Middle frontal gyrus (tissue), 1 donor: ENCODE measurements around the gene PARL.

Source experiments
- DNase-seq: peaks from one replicate; pipeline ENCODE4 v3.0.0-alpha.2; 2015; ENCODE audit warnings: low spot score; ENCODE audit errors: extremely low spot score

PARL gene, protein sequence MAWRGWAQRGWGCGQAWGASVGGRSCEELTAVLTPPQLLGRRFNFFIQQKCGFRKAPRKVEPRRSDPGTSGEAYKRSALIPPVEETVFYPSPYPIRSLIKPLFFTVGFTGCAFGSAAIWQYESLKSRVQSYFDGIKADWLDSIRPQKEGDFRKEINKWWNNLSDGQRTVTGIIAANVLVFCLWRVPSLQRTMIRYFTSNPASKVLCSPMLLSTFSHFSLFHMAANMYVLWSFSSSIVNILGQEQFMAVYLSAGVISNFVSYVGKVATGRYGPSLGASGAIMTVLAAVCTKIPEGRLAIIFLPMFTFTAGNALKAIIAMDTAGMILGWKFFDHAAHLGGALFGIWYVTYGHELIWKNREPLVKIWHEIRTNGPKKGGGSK

DNA sequence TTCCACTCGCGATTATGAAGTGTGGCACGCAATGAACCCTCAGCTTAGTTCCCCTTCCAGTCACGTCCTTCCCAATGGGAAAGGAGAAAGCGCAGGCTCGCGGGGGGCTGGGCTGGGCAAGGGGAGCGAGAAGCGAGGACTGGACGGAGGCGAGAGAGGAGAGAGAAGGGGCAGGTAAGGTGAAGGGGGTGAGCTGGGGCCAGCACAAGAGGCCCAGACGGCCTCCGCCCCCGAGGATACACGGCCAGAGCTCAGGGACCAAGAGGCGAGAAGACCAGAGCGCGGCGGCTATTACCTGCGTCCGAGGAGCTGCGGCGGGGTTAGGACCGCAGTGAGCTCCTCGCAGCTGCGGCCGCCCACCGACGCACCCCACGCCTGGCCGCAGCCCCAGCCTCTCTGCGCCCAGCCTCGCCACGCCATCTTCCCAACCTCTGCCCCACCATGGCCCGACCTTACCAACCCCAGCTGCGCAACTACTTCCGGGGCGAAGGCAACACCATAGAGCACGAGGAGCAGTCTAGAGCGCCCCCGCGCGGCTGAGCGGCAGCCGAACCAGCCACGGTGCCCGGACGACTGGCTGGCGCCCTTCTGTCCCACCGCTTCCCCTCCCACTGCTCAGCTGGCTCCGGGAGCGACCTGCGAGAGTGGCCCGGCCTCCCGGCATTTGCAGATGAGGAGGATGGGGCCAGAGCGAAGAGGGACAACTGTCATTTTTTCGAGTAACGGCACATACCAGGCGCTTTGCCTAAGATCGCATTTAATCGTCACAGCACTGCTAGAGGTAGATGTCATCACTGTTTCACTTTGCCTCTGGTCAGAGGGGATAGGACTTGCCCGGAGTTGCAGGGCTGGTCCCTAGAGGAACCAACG is at the start of gene PARL:
Gene PARL, minus strand, starts transcription at position 454 of the 870 bp plus-strand sequence. Its CDS starts 34 bp downstream, at position 420.
- peak; percentile 90 for DNase-seq

GRCh38 chr3:183933160-183933559 is 48.5 kb upstream of the PARL start:
- DNase-seq = no peak

GRCh38 chr3:183931881-183932280 is 47.2 kb upstream of the PARL start:
- DNase-seq = no peak

GRCh38 chr3:183930086-183930485 is 45.4 kb upstream of the PARL start:
- DNase-seq = no peak

DNA sequence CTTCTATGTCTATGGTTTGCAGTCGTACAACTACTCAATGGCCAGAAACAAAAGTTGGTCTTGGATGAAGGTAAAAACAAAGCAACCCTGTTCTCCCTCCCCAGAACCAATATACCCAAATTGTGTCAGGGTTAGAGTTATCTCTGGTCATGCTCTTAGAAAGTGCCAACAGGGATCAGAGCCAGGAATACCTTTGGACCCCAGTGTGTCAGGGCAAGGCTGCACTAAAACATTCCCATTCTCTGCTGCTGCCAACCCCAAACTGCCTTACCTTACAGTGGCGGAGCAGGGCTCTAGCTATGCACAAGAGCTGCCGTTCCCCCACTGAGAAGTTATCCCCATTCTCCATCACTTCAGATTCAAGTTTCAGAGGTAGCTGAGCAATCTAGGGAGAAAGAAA is 42.4 kb upstream of the PARL start:
- no peak for DNase-seq

- no peak for DNase-seq
Observed at GRCh38 chr3:183924956-183925355, 40.3 kb upstream of the PARL start.

- no peak for DNase-seq
Observed at GRCh38 chr3:183924543-183924942, 39.9 kb upstream of the PARL start.

DNA sequence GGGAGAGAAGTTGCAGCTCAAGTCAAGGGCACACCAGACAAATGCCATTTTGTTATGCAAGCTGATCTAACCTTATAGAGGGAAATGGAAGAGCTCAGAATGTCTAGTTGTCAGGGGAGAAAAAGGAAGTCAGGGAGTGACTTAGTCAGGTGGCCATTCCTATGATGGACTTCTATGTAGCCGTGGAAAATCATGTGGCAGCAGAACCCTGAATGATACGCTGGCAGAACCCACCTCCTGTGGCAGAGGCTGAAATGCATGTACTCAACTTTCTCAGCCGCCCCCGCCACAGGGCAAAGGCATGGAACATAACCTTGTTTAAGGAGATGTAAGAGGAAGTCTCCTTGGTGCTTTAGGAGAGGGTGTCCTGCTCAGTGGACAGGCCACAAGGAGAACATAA is 37.7 kb upstream of the PARL start:
- DNase-seq = no peak

DNA sequence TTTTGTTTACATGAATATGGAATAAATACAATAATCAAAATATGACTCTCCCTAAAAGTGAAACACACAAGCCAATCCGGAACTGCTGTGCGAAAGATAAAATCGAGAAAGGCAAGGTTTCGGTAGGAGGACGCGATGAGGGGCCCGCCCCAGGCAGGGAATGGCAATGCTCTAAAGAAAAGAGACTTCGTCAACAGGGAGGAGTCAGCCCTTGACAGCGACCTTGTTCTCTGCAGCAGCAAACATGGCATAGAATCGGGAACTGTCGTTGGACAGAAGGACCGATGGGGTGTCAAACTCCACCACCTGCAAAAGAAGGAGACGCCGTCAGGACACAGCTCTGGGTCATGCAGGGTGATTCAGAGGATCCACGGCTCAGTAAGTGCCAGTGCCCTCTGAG is 36.4 kb upstream of the PARL start:
- no peak for DNase-seq

DNA sequence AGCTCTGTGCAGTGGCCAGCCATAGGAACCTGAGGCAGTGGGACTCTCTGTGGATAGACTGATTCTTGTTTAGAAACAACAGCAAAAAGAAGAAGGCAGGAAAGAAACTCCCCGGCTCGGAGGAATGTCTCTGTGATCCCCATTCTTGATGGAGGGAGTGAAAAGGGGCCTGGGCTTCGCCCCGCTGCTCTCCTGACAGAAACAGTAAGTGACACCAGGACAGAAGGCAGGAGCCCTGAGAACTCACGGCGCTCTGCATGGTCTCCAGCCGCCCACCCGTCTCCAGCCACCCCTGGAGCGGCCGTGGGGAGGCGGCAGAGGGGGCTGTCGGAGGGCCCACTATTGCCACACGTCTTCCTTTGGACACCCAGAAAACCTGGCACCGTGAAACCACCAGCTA is 35.7 kb upstream of the PARL start:
- DNase-seq = no peak

GRCh38 chr3:183918178-183918577 is 33.5 kb upstream of the PARL start:
- DNase-seq = no peak

- no peak for DNase-seq
Observed at GRCh38 chr3:183917776-183918175, 33.1 kb upstream of the PARL start.

GRCh38 chr3:183914856-183915255 is 30.2 kb upstream of the PARL start:
- no peak for DNase-seq

DNA sequence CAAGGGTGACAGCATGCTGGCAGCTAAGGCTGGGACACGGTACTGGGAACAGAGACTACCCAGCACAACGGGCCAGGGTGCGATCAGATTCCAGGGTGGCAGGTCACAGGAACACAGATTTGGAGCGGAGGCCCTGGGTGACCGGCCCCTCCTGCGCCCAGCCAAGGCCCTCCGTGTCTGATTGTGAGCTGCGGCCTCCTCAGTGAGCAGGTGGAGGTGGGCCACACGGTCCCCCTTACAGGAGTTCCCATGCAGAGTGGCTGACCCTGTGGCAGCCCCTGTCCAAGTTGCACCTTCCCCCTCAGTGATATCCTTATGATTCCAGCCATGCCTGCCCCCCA is 28.9 kb upstream of the PARL start:
- no peak for DNase-seq

- DNase-seq = no peak
Observed at GRCh38 chr3:183912895-183913579, 28.4 kb upstream of the PARL start.

GRCh38 chr3:183911763-183912506 is 27.3 kb upstream of the PARL start:
- no peak for DNase-seq

- no peak for DNase-seq
Observed at GRCh38 chr3:183911087-183911486, 26.4 kb upstream of the PARL start.

DNA sequence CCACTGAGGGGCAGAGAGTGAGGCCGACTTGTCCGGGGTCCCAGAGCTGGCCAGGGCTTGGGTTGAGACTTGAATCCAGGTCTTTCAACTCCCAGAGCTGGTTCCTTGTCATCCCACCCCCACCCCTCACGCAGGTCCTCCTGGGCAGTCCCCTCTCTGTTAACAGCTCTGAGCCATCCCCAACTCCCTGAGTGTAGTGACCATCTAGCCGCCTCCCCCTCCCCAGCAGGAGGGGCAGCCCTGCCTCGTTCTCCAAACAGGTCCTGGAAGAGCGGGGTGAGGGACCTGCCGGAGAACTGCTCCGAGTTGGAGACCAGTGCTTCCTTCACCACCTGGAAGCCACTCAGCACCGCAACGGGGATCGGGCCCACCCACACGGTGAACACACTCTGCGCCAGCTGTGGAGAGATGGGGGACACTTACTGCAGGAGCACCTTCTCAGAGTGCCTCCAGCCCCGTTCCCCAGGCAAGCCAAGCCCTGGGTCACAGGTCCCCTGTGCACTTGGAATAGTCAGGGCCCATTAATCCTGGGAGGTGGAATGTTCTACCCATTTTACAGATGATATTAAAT is 24.4 kb upstream of the PARL start:
- DNase-seq = no peak

DNA sequence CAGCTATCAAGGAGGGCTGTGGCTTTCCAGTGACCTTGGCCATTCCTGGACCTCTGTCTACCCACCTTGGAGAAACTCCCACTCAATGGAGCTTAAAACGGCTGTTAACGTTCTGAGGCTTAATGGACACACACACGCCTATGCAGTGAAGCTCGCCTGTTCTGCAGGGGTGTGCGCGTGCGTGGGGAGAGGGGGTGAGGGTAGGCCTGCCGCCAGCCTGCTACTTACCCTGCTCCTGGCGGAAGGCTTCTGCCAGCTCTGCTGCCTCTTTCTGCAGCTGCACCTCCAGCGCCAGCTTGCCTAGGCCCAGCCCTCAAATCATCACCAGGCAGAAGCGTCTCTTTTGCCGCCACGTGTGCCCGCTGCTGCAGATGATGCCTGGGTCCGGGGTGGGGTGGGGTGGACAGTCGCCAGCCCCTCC is 23.2 kb upstream of the PARL start:
- DNase-seq = no peak

DNA sequence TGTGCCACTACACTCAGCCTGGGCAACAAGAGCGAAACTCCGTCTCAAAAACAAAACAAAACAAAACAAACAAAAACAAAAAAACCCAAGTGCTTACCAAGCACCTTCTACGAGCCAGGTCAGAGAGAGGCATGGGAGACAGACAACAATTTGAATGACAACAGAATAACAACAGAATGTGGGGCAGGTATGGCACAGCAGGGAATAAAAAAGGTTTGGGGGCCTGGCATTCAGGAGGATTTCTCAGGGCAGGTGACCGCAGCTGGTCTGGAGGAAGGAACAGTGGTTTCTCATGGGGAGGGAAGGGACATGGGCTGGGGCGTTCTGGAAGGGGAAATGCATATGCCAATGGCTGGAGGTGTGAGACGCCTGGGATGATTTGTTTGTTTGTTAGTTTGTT is 22.5 kb upstream of the PARL start:
- no peak for DNase-seq
